Activated CD8-positive, alpha-beta memory T cell treated with anti-CD3 and anti-CD28 coated beads, Interleukin-2, amount 50 U/mL, for 1 hour (primary cell): ENCODE results near the gene CREG1.
"Not testable (repeated sequence)": the region's sequence is repeated elsewhere in the genome, so short reads cannot be mapped to it uniquely, and the experiment has no call there.

Experiments
- DNase-seq: peaks from one replicate; pipeline ENCODE4 v3.0.0-alpha.2; 2020; ENCODE audit errors: extremely low read depth

Gene CREG1

DNA sequence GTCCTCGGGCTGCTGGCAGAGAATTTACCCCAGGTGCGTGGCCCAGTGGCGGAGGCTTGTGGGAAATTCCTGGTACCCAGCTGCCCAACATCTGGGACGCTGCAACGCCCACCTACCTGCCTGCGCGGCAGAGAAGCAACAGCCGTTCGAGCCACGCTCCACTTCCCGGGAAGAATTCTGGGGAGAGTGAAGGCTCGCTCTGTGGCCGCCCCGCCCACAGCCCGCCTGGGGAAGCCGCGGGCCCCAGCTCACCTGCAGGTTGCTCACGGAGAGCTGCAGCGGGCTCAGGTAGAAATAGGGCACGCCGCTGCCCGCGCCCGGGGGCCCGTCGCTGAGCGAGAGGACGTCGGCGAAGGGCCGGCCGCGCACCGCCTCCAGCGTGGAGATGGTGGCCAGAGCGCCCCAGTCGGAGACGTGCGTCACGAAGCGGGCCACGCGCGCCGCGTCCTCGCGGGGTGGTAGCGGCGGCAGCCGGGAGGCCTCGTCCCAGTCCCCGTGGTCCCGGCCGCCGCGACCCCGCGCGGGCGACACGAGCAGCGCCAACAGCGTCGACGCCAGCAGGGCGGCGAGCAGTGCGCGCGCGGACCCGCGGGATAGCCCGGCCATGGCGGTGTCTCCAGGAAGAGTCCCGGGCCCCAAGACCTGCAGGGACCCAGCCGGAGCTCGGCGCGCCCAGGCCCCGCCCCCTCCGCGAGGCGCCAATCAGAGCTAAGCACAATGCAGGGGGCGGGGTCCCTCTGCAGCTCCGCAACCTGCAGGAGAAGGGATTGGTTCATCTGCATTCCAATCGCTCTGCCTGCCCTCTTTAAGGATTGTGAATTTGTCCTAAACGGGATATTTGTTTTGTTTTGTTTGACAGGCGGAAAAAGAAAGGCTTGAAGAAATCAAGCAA is at the start of gene CREG1:
TSS of gene CREG1 (minus strand) at position 627 of the 892 bp plus-strand sequence.
- peak; percentile 53 for DNase-seq

DNA sequence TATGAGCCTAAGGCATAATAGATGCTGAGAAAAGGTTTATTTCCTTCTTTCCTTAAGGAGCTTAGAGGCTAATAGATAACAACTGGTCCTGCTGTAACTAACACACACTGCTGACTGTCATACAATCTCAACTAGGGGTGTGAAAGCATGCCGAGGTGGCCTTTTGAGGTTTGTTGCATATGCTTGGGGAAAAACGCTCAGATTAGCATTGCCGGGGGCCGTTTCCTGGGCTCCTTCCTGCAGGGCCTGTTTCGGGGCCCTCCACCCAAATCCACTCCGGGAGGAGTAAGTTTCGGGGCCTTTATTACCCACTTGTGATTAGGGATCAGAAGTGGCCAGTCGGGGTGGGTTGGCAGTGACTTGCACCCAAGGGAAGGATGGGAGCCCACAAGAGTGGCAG is 49.3 kb upstream of the CREG1 start:
- no peak for DNase-seq

DNA sequence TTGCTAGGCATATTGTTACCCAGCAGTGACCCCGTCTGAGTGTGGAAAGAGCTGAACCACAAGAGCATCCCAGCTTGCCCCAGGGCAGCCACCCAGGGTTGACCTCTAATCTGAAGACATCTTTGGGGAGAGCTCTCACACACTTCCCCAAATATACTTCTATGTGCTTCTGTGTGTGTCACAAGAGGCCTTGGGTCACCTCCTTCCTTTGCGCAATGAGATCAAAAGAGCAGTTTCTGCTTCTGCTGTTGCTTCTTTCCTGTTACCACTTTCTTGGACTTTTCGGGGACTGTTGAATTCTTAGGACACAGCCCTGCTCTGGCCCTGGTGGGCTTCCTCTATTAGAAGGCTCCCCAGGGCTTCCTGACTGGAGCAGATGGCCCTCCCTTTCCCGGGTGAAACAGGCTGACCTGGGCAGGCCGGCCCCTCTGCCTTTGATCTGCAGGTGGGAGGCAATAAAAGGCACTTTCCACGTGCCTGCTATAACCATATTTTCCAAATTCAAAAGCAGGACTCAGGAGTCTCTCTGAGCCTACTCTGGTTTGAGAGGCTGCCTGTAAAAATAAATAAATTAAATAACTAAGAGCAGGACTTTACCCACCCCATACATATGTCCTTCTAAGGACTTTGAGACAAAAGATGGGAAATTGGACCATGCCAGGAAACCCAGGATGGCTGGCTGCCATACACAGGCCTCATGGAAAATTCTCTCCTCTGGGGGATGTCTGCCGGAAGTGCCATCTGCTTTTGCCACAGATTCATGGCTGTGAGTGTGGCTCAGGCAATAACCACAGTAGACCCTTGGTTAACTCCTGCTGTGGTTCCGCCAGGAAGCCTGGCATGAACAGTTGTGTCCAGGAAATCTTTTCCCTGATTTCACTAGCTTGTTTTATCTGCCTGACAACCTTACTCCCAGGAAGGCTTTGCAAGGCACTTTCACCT is 48.2 kb upstream of the CREG1 start:
- no peak for DNase-seq

DNA sequence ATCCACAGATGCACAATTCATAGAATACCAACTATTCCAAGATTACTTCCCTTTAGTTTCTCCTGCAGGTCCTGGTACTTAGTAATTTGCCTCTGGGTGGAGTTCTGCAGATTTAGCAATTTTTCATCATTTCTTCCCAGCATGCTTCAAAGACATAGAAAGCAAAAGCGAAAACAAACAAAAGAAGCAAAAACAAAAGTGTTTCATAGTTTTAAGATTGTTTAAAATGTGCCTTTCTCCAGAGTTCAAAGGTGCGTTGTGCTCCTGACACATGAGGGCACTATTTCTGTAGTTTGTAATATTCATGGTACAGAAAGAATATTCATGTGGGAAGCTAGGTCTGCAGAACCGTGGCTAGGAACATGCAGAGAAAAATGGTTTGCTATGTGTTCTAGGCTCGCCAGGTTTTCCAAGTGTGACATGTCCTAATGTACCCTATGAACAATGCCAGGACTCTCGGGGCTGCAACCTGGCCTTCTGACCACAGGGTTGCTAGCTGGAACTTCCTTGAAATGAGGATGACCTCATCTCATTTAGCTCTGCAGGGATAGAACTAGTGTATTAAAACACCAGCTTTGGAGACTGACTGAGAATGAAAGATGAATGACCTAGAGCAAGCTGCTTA is 46.5 kb upstream of the CREG1 start:
- peak; percentile 9 for DNase-seq

DNA sequence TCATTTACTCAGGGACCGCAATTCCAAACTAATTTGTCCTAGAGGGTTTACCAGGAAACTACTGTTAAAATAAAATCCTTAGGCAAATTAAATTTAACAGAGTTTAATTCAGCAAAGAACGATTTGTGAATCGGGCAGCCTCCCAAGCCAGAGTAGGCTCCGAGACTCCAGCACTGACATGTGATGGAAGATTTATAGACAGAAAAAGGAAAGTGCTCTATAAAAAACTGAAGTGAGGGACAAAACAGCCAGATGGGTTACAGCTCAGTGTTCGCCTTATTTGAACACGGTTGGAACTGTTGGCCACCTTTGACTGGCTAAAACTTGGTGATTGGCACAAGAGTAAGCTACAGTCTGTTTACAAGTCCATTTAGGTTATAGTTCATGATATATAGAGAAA is 41.3 kb upstream of the CREG1 start:
- DNase-seq, result no peak

DNA sequence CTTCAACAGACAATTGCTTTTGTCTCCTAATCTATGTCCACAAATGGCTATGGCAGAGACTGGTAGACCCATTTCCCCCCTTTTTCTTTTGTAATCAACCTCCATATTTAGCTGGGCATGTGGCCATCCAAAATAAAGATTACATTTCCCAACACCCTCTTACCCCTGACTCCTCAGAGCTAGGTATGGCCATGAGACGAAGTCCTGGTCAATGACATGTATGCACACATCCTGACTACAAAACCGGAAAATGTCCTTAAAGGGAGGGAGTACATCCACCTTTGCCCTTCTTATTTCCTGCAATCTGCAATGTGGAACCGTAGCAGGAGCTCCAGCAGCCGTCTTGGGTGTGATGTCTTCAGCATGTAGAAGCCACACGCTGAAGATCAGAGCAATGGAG is 40.3 kb upstream of the CREG1 start:
- no peak for DNase-seq

DNA sequence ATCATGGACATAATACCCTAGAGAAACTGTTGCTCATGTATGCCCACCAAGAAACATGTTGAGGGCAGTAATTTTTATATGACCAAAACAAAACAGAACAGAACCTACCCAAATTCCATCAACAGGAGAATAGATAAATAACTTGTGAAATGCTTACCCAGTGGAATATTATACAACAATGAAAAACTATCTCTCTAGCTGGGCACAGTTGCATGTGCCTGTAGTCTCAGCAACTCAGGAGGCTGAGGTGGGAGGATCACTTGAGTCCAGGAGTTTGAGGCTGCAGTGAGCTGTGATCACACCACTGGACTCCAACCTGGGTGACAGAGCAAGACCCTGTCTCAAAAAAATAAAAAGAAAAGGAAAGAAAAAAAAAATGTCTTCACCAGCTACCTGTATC is 38.9 kb upstream of the CREG1 start:
- no peak for DNase-seq

DNA sequence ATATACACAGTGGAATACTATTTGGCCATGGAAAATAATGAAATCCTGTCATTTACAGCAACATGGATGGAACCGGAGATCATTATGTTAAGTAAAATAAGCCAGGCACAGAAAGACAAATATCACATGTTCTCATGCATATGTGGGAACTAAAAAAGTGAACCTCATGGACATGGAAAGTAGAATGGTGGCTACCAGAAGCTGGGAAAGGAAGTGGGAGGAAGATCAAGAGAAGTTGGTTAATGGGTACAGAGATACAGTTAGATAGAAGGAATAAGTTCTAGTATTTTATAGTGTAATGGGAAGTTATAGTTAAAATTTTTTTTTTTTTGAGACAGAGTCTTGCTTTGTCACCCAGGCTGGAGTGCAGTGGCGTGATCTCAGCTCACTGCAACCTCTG is 34.8 kb upstream of the CREG1 start:
- no peak for DNase-seq

DNA sequence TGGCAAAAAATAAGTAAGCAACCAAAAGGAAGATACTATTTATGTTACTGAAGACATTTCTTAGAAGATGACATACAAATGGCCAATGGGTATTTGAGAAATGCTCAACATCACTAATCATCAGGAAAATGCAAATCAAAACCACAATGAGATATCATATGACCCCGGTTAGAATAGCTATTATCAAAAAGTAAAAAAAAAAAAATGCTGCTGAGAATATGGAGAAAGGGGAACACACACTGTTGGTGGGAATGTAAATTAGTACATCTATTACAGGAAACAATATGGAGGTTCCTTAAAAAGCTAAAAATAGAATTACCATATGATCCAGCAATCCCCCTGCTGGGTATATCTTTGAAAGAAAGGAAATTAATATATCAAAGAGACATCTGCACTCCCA is 34.3 kb upstream of the CREG1 start:
- no peak for DNase-seq

DNA sequence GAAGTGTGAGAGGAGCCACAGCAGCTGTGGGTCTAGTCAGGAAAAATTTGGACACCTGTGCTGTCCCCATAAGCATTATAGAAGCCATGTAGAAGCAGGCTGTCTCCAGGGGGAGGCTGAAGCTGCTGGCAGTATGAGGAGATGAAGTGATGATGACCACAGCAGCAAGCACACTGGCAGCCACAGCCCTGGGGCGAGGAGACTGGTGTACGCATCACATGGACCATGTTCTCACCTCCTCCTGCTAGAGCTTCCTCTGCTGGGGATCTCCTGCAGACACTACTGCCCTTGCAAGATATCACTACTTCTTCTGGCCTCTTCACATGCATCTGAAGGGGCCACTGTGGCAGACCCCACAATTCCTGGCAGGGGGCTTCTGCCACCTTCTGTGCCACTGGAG is 33.8 kb upstream of the CREG1 start:
- no peak for DNase-seq

DNA sequence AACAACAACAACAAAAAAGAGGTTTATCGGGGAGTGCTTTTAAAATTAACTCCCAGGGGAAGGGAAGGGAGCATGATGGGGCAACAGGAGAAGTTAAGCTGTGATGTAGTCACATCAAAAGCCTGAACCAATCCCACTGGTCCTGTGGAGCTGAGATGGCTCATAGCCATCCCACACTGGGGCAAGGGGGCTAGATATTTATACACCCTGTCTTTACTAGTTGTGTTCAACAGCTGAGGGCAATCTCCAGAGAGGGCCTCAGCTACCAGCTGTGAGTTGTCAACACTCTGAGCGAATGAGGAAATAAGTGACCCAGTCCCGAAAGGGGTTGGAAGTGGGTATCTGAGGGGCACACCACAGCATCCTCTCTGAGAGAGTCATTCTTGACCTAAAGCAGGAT is 31.0 kb upstream of the CREG1 start:
- no peak for DNase-seq

DNA sequence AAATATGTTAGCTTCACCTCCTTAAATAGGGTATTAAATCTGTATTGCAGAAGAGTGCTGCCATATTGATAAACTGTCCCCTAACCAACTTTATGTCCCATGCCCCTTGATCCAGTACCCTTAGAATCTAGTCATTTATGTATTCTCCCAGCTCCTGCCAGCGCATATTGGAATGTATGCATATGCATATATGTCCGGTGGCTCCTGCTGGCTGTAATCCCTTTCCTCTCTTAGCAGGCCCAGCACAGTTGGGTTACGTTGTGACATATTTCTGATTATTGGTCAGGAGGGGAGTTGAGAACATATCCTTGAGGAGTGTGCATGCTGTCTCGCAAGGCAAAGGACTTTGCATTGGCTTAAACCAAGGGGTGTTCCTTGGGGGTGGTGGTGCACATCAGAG is 29.2 kb upstream of the CREG1 start:
- DNase-seq, result no peak

DNA sequence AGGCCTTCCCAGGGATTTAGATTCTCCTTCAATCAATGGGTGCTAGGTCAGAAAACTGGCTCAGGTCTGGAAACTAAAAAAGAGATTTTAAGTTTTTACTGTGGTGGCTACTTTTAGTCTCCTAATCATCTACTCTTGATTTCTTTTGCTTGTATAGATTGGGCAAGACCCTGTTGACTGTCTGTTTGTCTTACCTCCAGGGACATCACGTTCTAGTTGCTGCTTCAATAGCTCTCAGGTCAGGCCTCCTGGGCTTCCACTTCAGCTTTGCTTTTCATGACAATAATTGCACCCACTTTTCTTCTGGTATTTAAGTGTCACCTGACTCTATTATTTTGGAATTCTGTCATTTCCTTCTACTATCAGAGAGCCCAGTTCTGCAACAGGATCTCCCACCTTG is 28.5 kb upstream of the CREG1 start:
- no peak for DNase-seq

DNA sequence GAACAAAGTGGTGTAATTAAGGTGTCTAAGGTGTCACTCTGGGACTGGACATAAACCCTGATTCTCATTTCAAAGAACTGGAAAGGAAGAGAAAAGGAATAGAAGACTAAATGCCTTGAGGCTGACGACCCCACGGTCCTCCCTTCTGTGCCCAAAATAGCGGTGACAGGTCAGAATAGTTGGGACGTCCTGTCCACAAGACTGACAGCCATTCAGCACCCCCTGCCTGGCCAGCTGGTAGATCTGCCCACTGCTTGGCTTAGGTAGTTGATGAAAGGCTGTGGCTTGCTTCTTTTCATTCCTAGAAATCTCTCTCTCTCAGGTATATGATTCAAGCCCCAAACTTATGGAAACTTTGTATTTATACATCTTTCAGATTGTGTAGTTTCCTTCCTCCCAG is 26.4 kb upstream of the CREG1 start:
- no peak for DNase-seq

DNA sequence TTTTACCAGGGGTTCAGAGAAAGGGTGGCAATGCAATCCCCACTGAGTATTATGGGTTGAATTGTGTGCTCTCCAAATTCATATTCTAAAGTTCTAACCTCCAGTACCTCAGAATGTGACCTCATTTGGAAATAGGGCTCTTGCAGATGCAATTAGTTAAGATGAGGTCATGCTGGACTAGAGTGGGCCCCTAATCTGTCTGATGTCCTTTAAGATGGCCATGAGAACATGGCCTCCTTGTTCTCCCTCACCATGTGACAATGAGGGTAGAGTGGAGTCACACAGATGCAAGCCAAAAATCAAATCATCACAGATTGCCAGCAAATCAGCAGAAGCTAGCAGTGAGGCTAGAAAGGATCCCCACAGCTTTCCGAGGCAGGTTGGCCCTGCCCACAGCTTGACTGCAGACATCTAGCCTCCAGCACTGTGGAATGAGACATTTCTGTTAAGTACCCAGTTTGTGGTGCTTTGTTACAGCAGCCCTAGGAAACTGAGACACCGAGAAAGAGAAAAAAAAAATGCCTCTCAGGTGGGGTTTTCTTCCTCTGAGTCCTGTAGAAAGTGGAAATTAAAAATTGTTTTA is 25.5 kb upstream of the CREG1 start:
- DNase-seq, result no peak

DNA sequence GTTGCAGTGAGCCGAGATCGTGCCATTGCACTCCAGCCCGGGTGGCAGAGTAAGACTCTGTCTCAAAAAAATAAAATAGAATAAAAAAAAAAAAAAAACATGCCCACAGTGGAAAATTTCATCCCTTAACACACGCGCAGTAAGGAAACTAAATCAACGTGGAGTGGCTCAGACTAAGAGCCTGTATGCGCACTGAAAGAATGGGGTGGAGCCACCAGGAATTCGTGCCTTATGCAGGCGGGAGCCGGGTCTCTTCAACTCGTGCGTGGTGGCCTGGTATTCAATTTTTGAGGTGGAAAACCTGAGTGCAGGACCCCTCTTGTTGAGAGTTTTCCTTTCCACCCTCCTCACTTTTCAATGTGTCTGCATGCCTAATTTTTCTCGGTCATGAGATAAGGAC is 22.1 kb upstream of the CREG1 start:
- no peak for DNase-seq

DNA sequence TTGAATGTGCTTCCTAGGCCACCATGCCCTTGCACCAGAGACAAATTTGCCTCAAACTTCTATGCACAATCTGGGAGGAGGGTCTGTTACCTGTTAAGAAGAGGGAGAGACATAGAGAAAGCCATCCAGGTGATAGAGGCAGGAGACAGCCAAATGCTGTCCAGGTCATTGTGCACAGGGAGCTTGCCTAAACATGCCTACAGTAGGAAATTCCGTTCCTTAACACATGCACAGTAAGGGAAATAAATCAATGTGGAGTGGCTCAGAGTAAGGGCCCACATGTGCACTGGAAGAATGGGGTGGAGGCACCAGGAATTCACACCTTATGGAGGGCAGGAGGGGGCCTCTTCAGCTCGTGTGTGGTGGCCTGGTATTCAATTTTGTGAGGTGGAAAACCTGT is 19.5 kb upstream of the CREG1 start:
- no peak for DNase-seq

DNA sequence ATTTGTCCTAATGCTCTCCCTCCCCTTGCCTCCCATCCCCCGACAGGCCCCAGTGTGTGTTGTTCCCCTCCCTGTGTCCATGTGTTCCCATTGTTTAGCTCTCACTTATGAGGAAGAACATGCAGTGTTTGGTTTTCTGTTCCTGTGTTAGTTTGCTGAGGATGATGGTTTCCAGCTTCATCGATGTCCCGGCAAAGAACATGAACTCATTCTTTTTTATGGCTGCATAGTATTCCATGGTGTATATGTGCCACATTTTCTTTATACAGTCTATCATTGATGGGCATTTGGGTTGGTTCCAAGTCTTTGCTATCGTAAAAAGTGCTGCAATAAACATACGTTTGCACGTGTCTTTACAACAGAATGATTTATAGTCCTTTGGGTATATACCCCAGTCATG is 17.1 kb upstream of the CREG1 start:
- not testable (repeated sequence) for DNase-seq

DNA sequence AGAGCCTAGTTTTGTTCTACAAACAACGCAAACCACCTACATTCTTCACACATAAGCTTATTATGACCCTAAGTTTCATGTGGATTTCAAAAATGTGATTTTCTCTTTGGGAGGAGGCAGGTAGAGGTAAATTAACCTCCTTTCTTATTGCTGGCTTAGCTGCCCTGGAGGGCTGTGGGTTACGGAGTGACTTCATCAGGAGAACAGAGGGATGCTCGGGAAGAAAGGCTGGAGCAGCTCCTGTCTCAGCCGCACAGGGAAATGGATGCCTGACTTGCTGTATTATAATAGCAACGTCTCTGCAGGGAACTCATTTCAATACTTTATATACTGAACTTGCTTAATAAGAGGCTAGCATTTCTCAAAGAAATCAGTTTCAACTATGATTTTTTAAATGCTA is 14.1 kb upstream of the CREG1 start:
- no peak for DNase-seq

DNA sequence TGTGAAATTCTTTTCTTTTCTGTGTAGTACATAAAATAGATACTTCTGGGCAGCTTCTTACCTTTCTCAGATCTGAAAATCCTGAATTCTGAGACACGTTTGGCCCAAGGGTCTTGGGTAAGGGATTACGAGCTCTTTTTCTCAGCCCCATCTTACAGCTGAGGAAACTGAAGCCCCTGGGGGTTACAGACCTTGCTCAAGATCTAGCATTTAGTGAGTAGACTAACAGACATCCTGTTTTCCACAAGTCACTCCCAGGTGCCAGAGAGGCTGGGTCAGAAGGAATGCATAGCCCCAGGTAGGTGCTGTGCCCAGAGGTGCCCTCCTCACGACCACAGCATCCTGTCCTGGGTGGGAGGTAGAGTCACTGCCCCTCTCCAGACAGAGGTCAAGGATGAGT is 13.2 kb upstream of the CREG1 start:
- DNase-seq, result no peak

DNA sequence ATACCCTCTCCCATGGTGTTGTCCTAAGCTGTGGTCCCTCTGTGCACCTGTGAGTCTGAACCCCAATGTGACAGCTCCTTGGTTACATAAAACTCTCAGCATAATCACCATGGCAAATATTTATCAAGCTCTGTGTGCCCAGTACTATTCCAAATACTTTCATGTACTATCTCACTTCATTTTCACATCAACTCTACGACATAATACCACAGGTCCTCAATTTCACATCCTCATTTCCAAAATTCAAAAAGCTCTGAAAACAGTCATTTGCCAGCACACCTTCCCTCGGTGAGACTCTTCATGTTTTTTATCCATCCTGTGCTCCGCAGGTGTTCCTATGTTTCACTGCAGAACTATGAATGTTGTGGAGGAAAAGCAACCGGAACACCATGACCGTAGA is 12.4 kb upstream of the CREG1 start:
- DNase-seq, result no peak
